ENCODE results near the gene ADAMTS2. TPM values are rescaled to one million over a fixed set of nuclear protein-coding genes. Genes with fewer than 3 reads are reported as not detected.

The ADAMTS2 gene
- total RNA-seq, 4 donors from 2014 or later: 39.5 to 61.9 (median 56.4) TPM

GRCh38 chr5:179171251-179171815 is 173.9 kb downstream of the ADAMTS2 start:
- no peak for TF ChIP-seq CTCF (IDR thresholded peaks at IDR 0.05)
- ATAC-seq (ENCODE audit: low FRiP score): no peak
- DNase-seq (ENCODE audit: low spot score): no peak

DNA sequence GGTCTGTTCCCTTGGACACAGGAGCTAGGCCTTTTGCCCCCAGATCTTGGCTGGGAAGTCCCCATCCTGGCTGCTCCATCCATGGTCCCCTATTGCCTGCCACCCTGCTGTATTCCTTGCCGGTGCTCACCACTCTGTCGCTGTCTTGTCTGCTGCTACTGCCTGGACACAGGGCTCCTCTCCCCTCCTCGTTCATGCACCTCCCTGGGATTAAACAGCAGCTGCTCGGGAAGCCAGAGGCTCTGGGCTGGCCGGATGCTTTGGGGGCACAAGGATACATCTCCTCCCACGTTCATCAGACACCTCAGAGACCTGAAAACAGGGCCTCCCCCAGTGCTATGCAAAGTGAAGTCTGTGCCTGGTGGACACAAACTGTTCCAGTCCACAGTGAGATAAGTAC is 174.7 kb downstream of the ADAMTS2 start:
- ATAC-seq (ENCODE audit: low FRiP score) (no peak), DNase-seq (ENCODE audit: low spot score) (no peak)
- no peak for TF ChIP-seq CTCF (IDR thresholded peaks at IDR 0.05)

GRCh38 chr5:179169836-179170235 is 175.4 kb downstream of the ADAMTS2 start:
- ATAC-seq (ENCODE audit: low FRiP score) (no peak), DNase-seq (ENCODE audit: low spot score) (no peak)
- no peak for TF ChIP-seq CTCF (IDR thresholded peaks at IDR 0.05)

DNA sequence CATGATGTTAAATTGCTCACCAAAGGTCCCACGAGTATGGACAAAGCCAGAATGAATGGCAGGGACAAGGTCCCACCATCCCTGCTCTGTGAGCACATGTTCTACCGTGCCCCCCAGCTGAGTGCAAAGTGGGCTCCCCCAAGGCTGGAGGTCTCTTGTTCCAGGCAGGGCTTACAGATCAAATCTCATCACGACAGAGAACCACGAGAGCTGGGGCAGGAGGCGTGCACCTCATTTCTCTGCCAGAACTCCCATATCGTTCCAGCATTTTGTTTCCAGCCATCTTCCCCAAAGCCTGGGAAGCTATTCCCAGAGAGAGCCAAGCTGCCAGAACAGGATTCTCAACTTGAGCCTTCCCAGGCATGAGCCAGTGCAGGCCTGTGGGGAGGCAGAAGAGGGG is 176.6 kb downstream of the ADAMTS2 start:
- DNase-seq (ENCODE audit: low spot score) (no peak), ATAC-seq (ENCODE audit: low FRiP score) (no peak)
- no peak for TF ChIP-seq CTCF (IDR thresholded peaks at IDR 0.05)

DNA sequence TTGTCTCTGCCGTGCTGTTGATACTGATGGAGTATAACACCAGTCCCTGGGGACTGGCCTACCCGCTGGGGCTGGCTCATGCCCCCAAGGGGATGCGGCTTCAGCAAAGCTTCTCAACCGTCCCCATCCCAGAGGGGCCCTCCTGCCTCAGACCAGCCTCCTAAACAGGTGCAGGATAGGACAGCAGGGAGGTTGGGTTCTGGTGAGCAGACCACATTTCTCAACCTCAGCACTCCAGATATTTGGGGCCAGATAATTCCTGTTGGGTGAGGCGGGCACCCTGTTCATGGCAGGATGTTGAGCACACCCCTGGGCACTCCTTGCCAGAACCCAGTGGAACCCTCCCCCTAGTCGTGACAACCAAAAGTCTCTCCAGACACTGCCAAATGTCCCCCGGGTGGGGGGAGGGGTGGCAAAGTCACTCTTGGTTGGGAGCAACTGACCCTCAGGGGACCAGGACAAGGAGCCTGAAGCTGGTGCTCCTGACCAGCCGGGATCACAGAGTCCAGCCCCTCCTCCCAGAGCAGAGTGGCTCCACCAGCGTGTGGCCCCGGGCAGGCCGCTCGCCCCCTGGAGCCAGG is 177.3 kb downstream of the ADAMTS2 start:
- ATAC-seq (ENCODE audit: low FRiP score) (no peak), DNase-seq (ENCODE audit: low spot score) (no peak)
- TF ChIP-seq CTCF (IDR thresholded peaks at IDR 0.05): no peak

- ATAC-seq (ENCODE audit: low FRiP score): peak; percentile 73
- peak; percentile 32 for DNase-seq (ENCODE audit: low spot score)
- TF ChIP-seq CTCF (IDR thresholded peaks at IDR 0.05): peak in 2 of 3 donors; percentile 88 to 94
Measured at GRCh38 chr5:179166886-179167841, 178.1 kb downstream of the ADAMTS2 start.
